H9 (cell line): ENCODE data around the gene NOP9. TPM values are rescaled to one million over a fixed set of nuclear protein-coding genes. Genes with fewer than 3 reads are reported as not detected.
A peak's percentile ranks its signal among the peaks of the same experiment; 100 is the strongest.

Experiments used
- DNase-seq: peaks from one replicate; pipeline ENCODE4 v3.0.0-alpha.2; 2017
- H2AFZ ChIP-seq: one replicate; pipeline ENCODE4 v1.6.1; 2013; ENCODE audit warnings: mild to moderate bottlenecking, low read length, control low read depth, moderate library complexity
- H2AK5ac ChIP-seq: 2 replicates; pipeline ENCODE4 v1.6.1; 2013; ENCODE audit warnings: low read length, control low read depth, mixed read lengths; ENCODE audit not compliant: insufficient read length
- H2BK120ac ChIP-seq: one replicate; pipeline ENCODE4 v1.6.1; 2013; ENCODE audit warnings: low read depth, mild to moderate bottlenecking, low read length, control low read depth, inconsistent platforms; ENCODE audit not compliant: poor library complexity, severe bottlenecking
- H2BK12ac ChIP-seq: 2 replicates; pipeline ENCODE4 v1.6.1; 2013; ENCODE audit warnings: low read length, control low read depth, mixed read lengths, low read depth; ENCODE audit not compliant: insufficient read length
- H2BK15ac ChIP-seq: 2 replicates; pipeline ENCODE4 v1.6.1; 2013; ENCODE audit warnings: low read depth, low read length, control low read depth
- H2BK20ac ChIP-seq: one replicate; pipeline ENCODE4 v1.6.1; 2013; ENCODE audit warnings: low read depth, mild to moderate bottlenecking, low read length, control low read depth, inconsistent platforms; ENCODE audit not compliant: poor library complexity, severe bottlenecking
- H2BK5ac ChIP-seq: 2 replicates; pipeline ENCODE4 v1.6.1; 2013; ENCODE audit warnings: low read length, control low read depth, mixed read lengths; ENCODE audit not compliant: insufficient read length
- H3K14ac ChIP-seq: 2 replicates; pipeline ENCODE4 v1.6.1; 2013; ENCODE audit warnings: low read length, control low read depth; ENCODE audit not compliant: insufficient read depth
- H3K18ac ChIP-seq: 2 replicates; pipeline ENCODE4 v1.6.1; 2013; ENCODE audit warnings: low read depth, mild to moderate bottlenecking, mixed read lengths, low read length, control low read depth; ENCODE audit not compliant: insufficient read length
- H3K23ac ChIP-seq: 2 replicates; pipeline ENCODE4 v1.6.1; 2013; ENCODE audit warnings: low read length, control low read depth, mixed read lengths, low read depth; ENCODE audit not compliant: insufficient read length
- H3K23me2 ChIP-seq: 2 replicates; pipeline ENCODE4 v1.6.1; 2013; ENCODE audit warnings: low read depth, mild to moderate bottlenecking, mixed read lengths, low read length, control low read depth; ENCODE audit not compliant: insufficient read length, poor library complexity, severe bottlenecking
- H3K27ac ChIP-seq: 2 replicates; pipeline ENCODE4 v1.5.1; 2013; ENCODE audit warnings: low read length, control low read depth, mixed read lengths, low read depth; ENCODE audit not compliant: insufficient read length
- H3K27me3 ChIP-seq: 2 replicates; pipeline ENCODE4 v1.6.1; 2013; ENCODE audit warnings: low read length, control low read depth, inconsistent platforms; ENCODE audit not compliant: insufficient read depth
- H3K4ac ChIP-seq: 2 replicates; pipeline ENCODE4 v1.6.1; 2013; ENCODE audit warnings: low read depth, mild to moderate bottlenecking, control low read depth, inconsistent platforms, low read length, moderate library complexity
- H3K4me1 ChIP-seq: 2 replicates; pipeline ENCODE4 v1.6.1; 2013; ENCODE audit warnings: low read length, control low read depth, inconsistent platforms; ENCODE audit not compliant: insufficient read depth
- H3K4me2 ChIP-seq: 2 replicates; pipeline ENCODE4 v1.6.1; 2013; ENCODE audit warnings: low read length, control low read depth, mixed read lengths; ENCODE audit not compliant: insufficient read length, insufficient read depth
- H3K56ac ChIP-seq: 2 replicates; pipeline ENCODE4 v1.6.1; 2013; ENCODE audit warnings: low read depth, mild to moderate bottlenecking, mixed read lengths, low read length, control low read depth; ENCODE audit not compliant: insufficient read length
- H3K79me1 ChIP-seq: 2 replicates; pipeline ENCODE4 v1.6.1; 2013; ENCODE audit warnings: low read depth, mild to moderate bottlenecking, moderate library complexity, low read length, control low read depth, inconsistent platforms; ENCODE audit not compliant: insufficient read depth, poor library complexity, severe bottlenecking
- H3K79me2 ChIP-seq: 2 replicates; pipeline ENCODE4 v1.6.1; 2013; ENCODE audit warnings: low read length, control low read depth, inconsistent platforms; ENCODE audit not compliant: insufficient read depth
- H3K9ac ChIP-seq: 2 replicates; pipeline ENCODE4 v1.6.1; 2013; ENCODE audit warnings: low read length, control low read depth, mixed read lengths; ENCODE audit not compliant: insufficient read length; ENCODE audit errors: extremely low read depth
- H3K9me3 ChIP-seq: one replicate; pipeline ENCODE4 v1.6.1; 2013; ENCODE audit warnings: low read depth, low read length, inconsistent platforms; ENCODE audit not compliant: control insufficient read depth
- H3T11ph ChIP-seq: one replicate; pipeline ENCODE4 v1.6.1; 2013; ENCODE audit warnings: mild to moderate bottlenecking, low read length, control low read depth, inconsistent platforms
- H4K20me1 ChIP-seq: one replicate; pipeline ENCODE4 v1.6.1; 2013; ENCODE audit not compliant: control insufficient read depth, insufficient read length, insufficient read depth
- H4K5ac ChIP-seq: 2 replicates; pipeline ENCODE4 v1.6.1; 2013; ENCODE audit warnings: low read depth, mild to moderate bottlenecking, mixed read lengths, low read length, control low read depth; ENCODE audit not compliant: insufficient read length
- H4K8ac ChIP-seq: replicated peaks from 2 replicates; pipeline ENCODE4 v1.6.1; 2013; ENCODE audit warnings: low read length, control low read depth, mixed read lengths, low read depth; ENCODE audit not compliant: insufficient read length
- H4K91ac ChIP-seq: 2 replicates; pipeline ENCODE4 v1.6.1; 2013; ENCODE audit warnings: low read depth, mild to moderate bottlenecking, moderate library complexity, mixed read lengths, low read length, control low read depth; ENCODE audit not compliant: insufficient read length
- H3K27ac Mint-ChIP-seq, 3 experiments: 2 replicates in 2 of 3; 3 replicates in 1 of 3; pipeline ENCODE4 v1.8.0; 2020 to 2021; ENCODE audit warnings: mixed read lengths in 3 of 3, mild to moderate bottlenecking in 1 of 3, moderate library complexity in 1 of 3
- H3K27me3 Mint-ChIP-seq: 2 replicates; pipeline ENCODE4 v1.8.0; 2021; ENCODE audit warnings: low read depth, mild to moderate bottlenecking, moderate library complexity, mixed read lengths
- H3K36me3 Mint-ChIP-seq, 3 experiments: 2 replicates in 2 of 3; 3 replicates in 1 of 3; pipeline ENCODE4 v1.8.0; 2020 to 2021; ENCODE audit warnings: low read depth in 3 of 3, mixed read lengths in 3 of 3; ENCODE audit not compliant: insufficient read depth in 1 of 3
- H3K4me1 Mint-ChIP-seq, 2 experiments: 2 replicates each; pipeline ENCODE4 v1.8.0; 2020; ENCODE audit warnings: mixed read lengths in 2 of 2
- H3K4me3 Mint-ChIP-seq, 2 experiments: 2 replicates in 1 of 2; 3 replicates in 1 of 2; pipeline ENCODE4 v1.8.0; 2020 to 2021; ENCODE audit warnings: mild to moderate bottlenecking in 2 of 2, mixed read lengths in 2 of 2, moderate library complexity in 1 of 2
- H3K9me3 Mint-ChIP-seq, 2 experiments: 2 replicates in 1 of 2; 3 replicates in 1 of 2; pipeline ENCODE4 v1.8.0; 2020; ENCODE audit warnings: mild to moderate bottlenecking in 2 of 2, mixed read lengths in 2 of 2, moderate library complexity in 1 of 2
- CTCF ChIP-seq: fragments of 200-600 bp; sonication (generic); conservative IDR thresholded peaks from 3 replicates; pipeline ENCODE4 v1.8.0; 2021; ENCODE audit warnings: antibody characterized with exemption, mild to moderate bottlenecking
- WGBS: extraction: QIAGEN DNeasy Blood & Tissue Kit; methylation state at CpG from one replicate; pipeline ENCODE4 v1.1.7; 2013; ENCODE audit warnings: missing lambda C conversion rate, low lambda C conversion rate, mixed read lengths; ENCODE audit not compliant: insufficient read length; ENCODE audit errors: extremely low coverage; 5-methylcytosine and 5-hydroxymethylcytosine counted together
- total RNA-seq: library from RNA; stranded (reverse); gene quantifications from 2 replicates; pipeline ENCODE4 v1.2.1, GENCODE V29; 2021

Gene NOP9
- total RNA-seq, 1 experiment from 2014 or later, result 34.7 TPM

- no peaks in the 10 kb centered on the region for H3K27me3 ChIP-seq
- peaks cover 6% of the 10 kb centered on the region for H3K23me2 ChIP-seq
- no peak overlapping the region for H4K91ac ChIP-seq
- Mint-ChIP-seq H3K27ac (peak overlapping the region in 1 of 3 experiments; percentile 64; a peak in 4 of 7 replicates), H3K27me3 (no peaks in the 10 kb centered on the region), H3K36me3 (peaks cover 3 to 21% (median 14%) of the 10 kb centered on the region in 3 experiments; a peak in 5 of 7 replicates), H3K4me3 (no peak overlapping the region; a peak in 1 of 5 replicates), H3K9me3 (no peaks in the 10 kb centered on the region), H3K4me1 (peaks cover 0 to 5% of the 10 kb centered on the region in 2 experiments; a peak in 1 of 4 replicates)
- no peak overlapping the region for H4K8ac ChIP-seq
- H3K18ac ChIP-seq, result no peak overlapping the region
- no peak overlapping the region for H2BK12ac ChIP-seq
- no peak overlapping the region for H2AK5ac ChIP-seq
- no peak overlapping the region for H3T11ph ChIP-seq
- H2BK120ac ChIP-seq, result no peak overlapping the region
- H3K79me1 ChIP-seq, result no peaks in the 10 kb centered on the region
- H3K79me2 ChIP-seq, result no peaks in the 10 kb centered on the region
- H3K56ac ChIP-seq, result no peak overlapping the region
- H3K14ac ChIP-seq, result no peak overlapping the region; the same call in 1 of the 2 replicates
- no peaks in the 10 kb centered on the region for H3K9me3 ChIP-seq
- no peak overlapping the region for H2BK20ac ChIP-seq
- no peak for TF ChIP-seq CTCF
- H2BK5ac ChIP-seq, result no peak overlapping the region
- no peak overlapping the region for H2BK15ac ChIP-seq
- no peak overlapping the region for H3K23ac ChIP-seq
- H3K27ac ChIP-seq, result no peak overlapping the region
- no peak for DNase-seq
- no peaks in the 10 kb centered on the region for H3K4me1 ChIP-seq
- H3K9ac ChIP-seq, result no peak overlapping the region
- H2AFZ ChIP-seq, result no peak overlapping the region
- no peaks in the 10 kb centered on the region for H4K20me1 ChIP-seq
- no peak overlapping the region for H4K5ac ChIP-seq
- H3K4me2 ChIP-seq, result no peak overlapping the region
- H3K4ac ChIP-seq, result no peak overlapping the region
- no CpG with 5 or more reads among the region's 18 CpGs for WGBS
Measured at GRCh38 chr14:24266344-24267244, 33.1 kb upstream of the NOP9 start.
